Fibroblast of skin of abdomen (primary cell): ENCODE data around the gene ORAI2.
"Not testable (repeated sequence)": the region's sequence is repeated elsewhere in the genome, so short reads cannot be mapped to it uniquely, and the experiment has no call there.

Experiments used
- DNase-seq: peaks from one replicate; pipeline ENCODE4 v3.0.0-alpha.2; 2013

Gene ORAI2

GRCh38 chr7:102469972-102470825 is 36.8 kb downstream of the ORAI2 start:
- no peak for DNase-seq

GRCh38 chr7:102471791-102472125 is 38.4 kb downstream of the ORAI2 start:
- no peak for DNase-seq

- no peak for DNase-seq
These were observed 39.0 kb downstream of the ORAI2 start for GRCh38 chr7:102472126-102473041.

GRCh38 chr7:102473271-102473991 is 40.1 kb downstream of the ORAI2 start:
- no peak for DNase-seq

- DNase-seq, result not testable (repeated sequence)
These were observed 40.7 kb downstream of the ORAI2 start for GRCh38 chr7:102474116-102474515.

GRCh38 chr7:102474736-102475435 is 41.5 kb downstream of the ORAI2 start:
- DNase-seq, result not testable (repeated sequence)

GRCh38 chr7:102478314-102479208 is 45.2 kb downstream of the ORAI2 start, which contains the start of gene POLR2J:
TSS of gene POLR2J (minus strand) at chr7:102478922. CDS start at chr7:102478860, 62 bp downstream.
- peak; percentile 73 for DNase-seq

GRCh38 chr7:102479209-102479584 is 45.8 kb downstream of the ORAI2 start:
- not testable (repeated sequence) for DNase-seq

GRCh38 chr7:102479982-102480637 is 46.7 kb downstream of the ORAI2 start:
- DNase-seq, result not testable (repeated sequence)

GRCh38 chr7:102481962-102482361 is 48.6 kb downstream of the ORAI2 start:
- not testable (repeated sequence) for DNase-seq

- not testable (repeated sequence) for DNase-seq
These were observed 50.9 kb downstream of the ORAI2 start for GRCh38 chr7:102484317-102484716.

- not testable (repeated sequence) for DNase-seq
These were observed 57.2 kb downstream of the ORAI2 start for GRCh38 chr7:102490529-102491075.

GRCh38 chr7:102493220-102493935 is 60.0 kb downstream of the ORAI2 start:
- not testable (repeated sequence) for DNase-seq

GRCh38 chr7:102494026-102494425 is 60.7 kb downstream of the ORAI2 start:
- DNase-seq, result not testable (repeated sequence)

GRCh38 chr7:102494473-102495149 is 61.2 kb downstream of the ORAI2 start:
- not testable (repeated sequence) for DNase-seq

- DNase-seq, result not testable (repeated sequence)
These were observed 63.5 kb downstream of the ORAI2 start for GRCh38 chr7:102496861-102497260.

- not testable (repeated sequence) for DNase-seq
These were observed 63.9 kb downstream of the ORAI2 start for GRCh38 chr7:102497308-102497707.

- not testable (repeated sequence) for DNase-seq
These were observed 64.9 kb downstream of the ORAI2 start for GRCh38 chr7:102498321-102498720.

- not testable (repeated sequence) for DNase-seq
These were observed 69.8 kb downstream of the ORAI2 start for GRCh38 chr7:102503141-102503540.
